Measurements from ENCODE around the gene BRI3. TPM values are rescaled to one million over a fixed set of nuclear protein-coding genes. Genes with fewer than 3 reads are reported as not detected.

Gene BRI3
- total and polyA plus RNA-seq, 2 of the 8 experiments (the other 6 are each of a cell fraction or from before 2014, with no cell fraction given) = 77.5 to 93.4 TPM

- TF ChIP-seq, protein P1, sequence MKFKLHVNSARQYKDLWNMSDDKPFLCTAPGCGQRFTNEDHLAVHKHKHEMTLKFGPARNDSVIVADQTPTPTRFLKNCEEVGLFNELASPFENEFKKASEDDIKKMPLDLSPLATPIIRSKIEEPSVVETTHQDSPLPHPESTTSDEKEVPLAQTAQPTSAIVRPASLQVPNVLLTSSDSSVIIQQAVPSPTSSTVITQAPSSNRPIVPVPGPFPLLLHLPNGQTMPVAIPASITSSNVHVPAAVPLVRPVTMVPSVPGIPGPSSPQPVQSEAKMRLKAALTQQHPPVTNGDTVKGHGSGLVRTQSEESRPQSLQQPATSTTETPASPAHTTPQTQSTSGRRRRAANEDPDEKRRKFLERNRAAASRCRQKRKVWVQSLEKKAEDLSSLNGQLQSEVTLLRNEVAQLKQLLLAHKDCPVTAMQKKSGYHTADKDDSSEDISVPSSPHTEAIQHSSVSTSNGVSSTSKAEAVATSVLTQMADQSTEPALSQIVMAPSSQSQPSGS (IDR thresholded peaks at IDR 0.05; ENCODE audit: low read length) = 0 out of 2 replicates have a peak, but pooled peaks have one; percentile 41
- TF ChIP-seq RNF2 (IDR thresholded peaks at IDR 0.05; ENCODE audit: borderline replicate concordance, low read depth, low read length, missing control alignments, poor library complexity, severe bottlenecking) (no peak), BACH1 (IDR thresholded peaks at IDR 0.05; ENCODE audit: low read length) (no peak), POLR2A (IDR thresholded peaks at IDR 0.05; ENCODE audit: control extremely low read depth in 1 of 2, low read depth in 2 of 2, low read length in 2 of 2) (0 out of 3 replicates have a peak, but pooled peaks of 1 of the 2 experiments have one; percentile 34), TAF1 (IDR thresholded peaks at IDR 0.05; ENCODE audit: low read depth, low read length) (no peak), KDM5A (IDR thresholded peaks at IDR 0.05; ENCODE audit: low read length) (peak; percentile 51; the same call in 1 of the 2 replicates), TAF7 (optimal IDR thresholded peaks at IDR 0.05; ENCODE audit: borderline replicate concordance, low read depth, low read length) (no peak), CTBP2 (IDR thresholded peaks at IDR 0.05; ENCODE audit: borderline replicate concordance, insufficient read depth, insufficient read length, low read length) (no peak)
- TF ChIP-seq, protein P2, sequence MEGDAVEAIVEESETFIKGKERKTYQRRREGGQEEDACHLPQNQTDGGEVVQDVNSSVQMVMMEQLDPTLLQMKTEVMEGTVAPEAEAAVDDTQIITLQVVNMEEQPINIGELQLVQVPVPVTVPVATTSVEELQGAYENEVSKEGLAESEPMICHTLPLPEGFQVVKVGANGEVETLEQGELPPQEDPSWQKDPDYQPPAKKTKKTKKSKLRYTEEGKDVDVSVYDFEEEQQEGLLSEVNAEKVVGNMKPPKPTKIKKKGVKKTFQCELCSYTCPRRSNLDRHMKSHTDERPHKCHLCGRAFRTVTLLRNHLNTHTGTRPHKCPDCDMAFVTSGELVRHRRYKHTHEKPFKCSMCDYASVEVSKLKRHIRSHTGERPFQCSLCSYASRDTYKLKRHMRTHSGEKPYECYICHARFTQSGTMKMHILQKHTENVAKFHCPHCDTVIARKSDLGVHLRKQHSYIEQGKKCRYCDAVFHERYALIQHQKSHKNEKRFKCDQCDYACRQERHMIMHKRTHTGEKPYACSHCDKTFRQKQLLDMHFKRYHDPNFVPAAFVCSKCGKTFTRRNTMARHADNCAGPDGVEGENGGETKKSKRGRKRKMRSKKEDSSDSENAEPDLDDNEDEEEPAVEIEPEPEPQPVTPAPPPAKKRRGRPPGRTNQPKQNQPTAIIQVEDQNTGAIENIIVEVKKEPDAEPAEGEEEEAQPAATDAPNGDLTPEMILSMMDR (IDR thresholded peaks at IDR 0.05; ENCODE audit: control extremely low read depth in 1 of 3, insufficient read depth in 1 of 3, low read depth in 1 of 3, low read length in 3 of 3) = peak; percentile 85 to 91 (median 91)
These were observed 13.4 kb downstream of the BRI3 start (continued) for GRCh38 chr7:98294798-98295382.
